Measurements from ENCODE around the gene UBXN2A.
"Not testable (repeated sequence)": the region's sequence is repeated elsewhere in the genome, so short reads cannot be mapped to it uniquely, and the experiment has no call there.

Gene UBXN2A

DNA sequence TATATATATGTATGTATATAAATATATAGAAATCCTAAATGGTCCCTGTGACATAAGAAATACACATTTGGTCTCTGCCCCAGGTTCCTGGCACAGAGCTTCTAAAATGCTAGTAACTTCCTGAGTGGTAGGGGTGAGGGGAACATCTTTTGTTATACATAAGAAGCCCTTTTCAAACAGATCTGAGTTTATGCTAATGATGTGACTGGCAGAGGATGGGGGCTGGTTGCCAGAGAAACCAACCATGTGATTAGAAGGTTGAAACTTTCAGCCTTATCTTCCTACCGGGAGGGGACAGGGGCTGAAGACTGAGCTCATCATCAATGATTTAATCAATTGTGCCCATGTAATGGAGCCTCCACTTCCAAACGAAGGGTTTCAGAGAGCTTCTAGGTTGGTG is 86.0 kb downstream of the UBXN2A start:
- no peaks in the 10 kb centered on the region for H3K4me1 ChIP-seq
- H3K27me3 ChIP-seq (ENCODE audit: control insufficient read depth, insufficient read depth, low read length): no peaks in the 10 kb centered on the region
- no peaks in the 10 kb centered on the region for H3K9me3 ChIP-seq (ENCODE audit: control insufficient read depth, low read length)
- H2AFZ ChIP-seq: no peak overlapping the region
- TF ChIP-seq, protein P1, sequence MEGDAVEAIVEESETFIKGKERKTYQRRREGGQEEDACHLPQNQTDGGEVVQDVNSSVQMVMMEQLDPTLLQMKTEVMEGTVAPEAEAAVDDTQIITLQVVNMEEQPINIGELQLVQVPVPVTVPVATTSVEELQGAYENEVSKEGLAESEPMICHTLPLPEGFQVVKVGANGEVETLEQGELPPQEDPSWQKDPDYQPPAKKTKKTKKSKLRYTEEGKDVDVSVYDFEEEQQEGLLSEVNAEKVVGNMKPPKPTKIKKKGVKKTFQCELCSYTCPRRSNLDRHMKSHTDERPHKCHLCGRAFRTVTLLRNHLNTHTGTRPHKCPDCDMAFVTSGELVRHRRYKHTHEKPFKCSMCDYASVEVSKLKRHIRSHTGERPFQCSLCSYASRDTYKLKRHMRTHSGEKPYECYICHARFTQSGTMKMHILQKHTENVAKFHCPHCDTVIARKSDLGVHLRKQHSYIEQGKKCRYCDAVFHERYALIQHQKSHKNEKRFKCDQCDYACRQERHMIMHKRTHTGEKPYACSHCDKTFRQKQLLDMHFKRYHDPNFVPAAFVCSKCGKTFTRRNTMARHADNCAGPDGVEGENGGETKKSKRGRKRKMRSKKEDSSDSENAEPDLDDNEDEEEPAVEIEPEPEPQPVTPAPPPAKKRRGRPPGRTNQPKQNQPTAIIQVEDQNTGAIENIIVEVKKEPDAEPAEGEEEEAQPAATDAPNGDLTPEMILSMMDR (IDR thresholded peaks at IDR 0.05): no peak
- H3K36me3 ChIP-seq (ENCODE audit: control insufficient read depth, insufficient read depth, low read length): no peaks in the 10 kb centered on the region
- H3K79me2 ChIP-seq: no peaks in the 10 kb centered on the region
- no peak overlapping the region for H3K9ac ChIP-seq
- no peak overlapping the region for H3K27ac ChIP-seq
- H3K4me3 ChIP-seq (ENCODE audit: low read depth, low read length): no peak overlapping the region
- no peak overlapping the region for H3K4me2 ChIP-seq (ENCODE audit: low read length)

DNA sequence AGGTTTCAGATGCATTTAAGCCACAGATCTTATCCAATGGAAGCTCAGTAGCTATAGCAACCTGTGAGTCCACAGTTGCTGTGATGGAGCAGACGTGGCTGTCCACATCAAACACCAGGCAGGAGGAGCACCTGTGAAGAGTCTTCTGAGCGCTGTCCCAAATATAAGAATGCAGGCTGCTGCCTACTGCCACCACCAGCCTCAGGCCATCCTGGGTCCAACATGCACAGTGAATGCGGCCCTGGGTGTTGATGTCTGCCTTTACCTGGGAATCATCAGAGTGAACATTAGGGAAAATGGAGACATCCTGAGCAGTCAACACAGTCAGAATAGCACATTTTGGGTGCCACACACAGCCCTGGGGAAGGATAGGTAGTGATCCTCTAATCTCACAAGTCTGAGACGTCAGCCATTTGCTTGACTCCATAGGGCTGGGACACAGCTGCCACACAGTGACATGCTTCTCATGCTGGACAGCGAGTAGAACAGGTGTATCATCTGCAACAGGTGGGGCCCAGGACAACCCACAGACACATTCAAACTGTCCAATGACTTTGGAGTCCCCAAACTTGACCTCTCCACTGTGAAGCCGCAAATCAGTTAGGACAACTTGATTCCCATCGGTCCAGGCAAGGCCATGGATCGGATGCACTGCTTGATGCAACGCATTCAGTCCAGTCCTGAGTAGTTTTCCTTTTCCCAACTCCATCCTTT is 98.7 kb downstream of the UBXN2A start:
- no peak overlapping the region for H3K9ac ChIP-seq
- no peaks in the 10 kb centered on the region for H3K9me3 ChIP-seq (ENCODE audit: control insufficient read depth, low read length)
- H3K36me3 ChIP-seq (ENCODE audit: control insufficient read depth, insufficient read depth, low read length): no peaks in the 10 kb centered on the region
- TF ChIP-seq, protein P1 (IDR thresholded peaks at IDR 0.05): no peak
- H3K79me2 ChIP-seq: peaks cover 6% of the 10 kb centered on the region
- H2AFZ ChIP-seq: no peak overlapping the region
- H3K27ac ChIP-seq: no peak overlapping the region
- H3K4me2 ChIP-seq (ENCODE audit: low read length): no peak overlapping the region
- no peak overlapping the region for H3K4me3 ChIP-seq (ENCODE audit: low read depth, low read length)
- H3K27me3 ChIP-seq (ENCODE audit: control insufficient read depth, insufficient read depth, low read length): no peaks in the 10 kb centered on the region
- H3K4me1 ChIP-seq: no peaks in the 10 kb centered on the region

DNA sequence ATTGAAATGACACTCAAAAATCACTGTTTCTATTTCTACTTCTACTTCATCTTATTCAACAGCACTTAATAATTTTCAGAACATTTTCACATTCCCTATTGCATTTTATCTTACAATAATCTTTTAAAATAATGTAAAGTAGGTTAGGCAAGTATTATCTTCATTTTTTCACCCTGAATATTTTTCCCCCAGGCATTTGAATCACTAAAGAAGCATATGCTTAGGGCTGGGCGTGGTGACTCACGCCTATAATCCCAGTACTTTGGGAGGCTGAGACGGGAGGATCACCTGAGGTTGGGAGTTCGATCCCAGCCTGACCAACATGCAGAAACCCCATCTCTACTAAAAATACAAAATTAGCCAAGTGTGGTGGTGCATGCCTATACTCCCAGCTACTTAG is 100.2 kb downstream of the UBXN2A start:
- no peak overlapping the region for H3K4me2 ChIP-seq (ENCODE audit: low read length)
- TF ChIP-seq, protein P1 (IDR thresholded peaks at IDR 0.05): no peak
- no peaks in the 10 kb centered on the region for H3K4me1 ChIP-seq
- H3K27me3 ChIP-seq (ENCODE audit: control insufficient read depth, insufficient read depth, low read length): no peaks in the 10 kb centered on the region
- no peak overlapping the region for H3K4me3 ChIP-seq (ENCODE audit: low read depth, low read length)
- H3K36me3 ChIP-seq (ENCODE audit: control insufficient read depth, insufficient read depth, low read length): no peaks in the 10 kb centered on the region
- no peak overlapping the region for H3K9ac ChIP-seq
- H3K9me3 ChIP-seq (ENCODE audit: control insufficient read depth, low read length): no peaks in the 10 kb centered on the region
- H2AFZ ChIP-seq: no peak overlapping the region
- H3K79me2 ChIP-seq: peaks cover 6% of the 10 kb centered on the region
- H3K27ac ChIP-seq: no peak overlapping the region

DNA sequence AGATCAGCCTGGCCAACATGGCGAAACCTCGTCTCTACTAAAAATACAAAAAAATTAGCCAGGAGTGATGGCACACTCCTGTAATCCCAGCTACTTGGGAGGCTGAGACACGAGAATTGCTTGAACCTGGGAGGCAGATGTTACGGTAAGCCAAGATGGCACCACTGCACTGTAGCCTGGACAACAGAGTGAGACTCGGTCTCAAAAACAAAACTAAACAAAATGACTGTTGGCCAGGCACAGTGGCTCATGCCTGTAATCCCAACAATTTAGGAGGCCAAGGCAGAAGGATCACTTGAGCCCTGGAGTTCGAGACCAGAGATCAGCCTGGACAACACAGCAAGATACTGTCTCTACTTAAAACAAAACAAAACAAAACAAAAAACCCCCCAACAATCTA is 102.9 kb downstream of the UBXN2A start:
- not testable (repeated sequence) for H3K36me3 ChIP-seq (ENCODE audit: control insufficient read depth, insufficient read depth, low read length); H3K79me2 ChIP-seq; H3K27ac ChIP-seq; H3K9me3 ChIP-seq (ENCODE audit: control insufficient read depth, low read length); H2AFZ ChIP-seq; H3K4me3 ChIP-seq (ENCODE audit: low read depth, low read length); H3K9ac ChIP-seq; H3K4me1 ChIP-seq; H3K27me3 ChIP-seq (ENCODE audit: control insufficient read depth, insufficient read depth, low read length); H3K4me2 ChIP-seq (ENCODE audit: low read length)

DNA sequence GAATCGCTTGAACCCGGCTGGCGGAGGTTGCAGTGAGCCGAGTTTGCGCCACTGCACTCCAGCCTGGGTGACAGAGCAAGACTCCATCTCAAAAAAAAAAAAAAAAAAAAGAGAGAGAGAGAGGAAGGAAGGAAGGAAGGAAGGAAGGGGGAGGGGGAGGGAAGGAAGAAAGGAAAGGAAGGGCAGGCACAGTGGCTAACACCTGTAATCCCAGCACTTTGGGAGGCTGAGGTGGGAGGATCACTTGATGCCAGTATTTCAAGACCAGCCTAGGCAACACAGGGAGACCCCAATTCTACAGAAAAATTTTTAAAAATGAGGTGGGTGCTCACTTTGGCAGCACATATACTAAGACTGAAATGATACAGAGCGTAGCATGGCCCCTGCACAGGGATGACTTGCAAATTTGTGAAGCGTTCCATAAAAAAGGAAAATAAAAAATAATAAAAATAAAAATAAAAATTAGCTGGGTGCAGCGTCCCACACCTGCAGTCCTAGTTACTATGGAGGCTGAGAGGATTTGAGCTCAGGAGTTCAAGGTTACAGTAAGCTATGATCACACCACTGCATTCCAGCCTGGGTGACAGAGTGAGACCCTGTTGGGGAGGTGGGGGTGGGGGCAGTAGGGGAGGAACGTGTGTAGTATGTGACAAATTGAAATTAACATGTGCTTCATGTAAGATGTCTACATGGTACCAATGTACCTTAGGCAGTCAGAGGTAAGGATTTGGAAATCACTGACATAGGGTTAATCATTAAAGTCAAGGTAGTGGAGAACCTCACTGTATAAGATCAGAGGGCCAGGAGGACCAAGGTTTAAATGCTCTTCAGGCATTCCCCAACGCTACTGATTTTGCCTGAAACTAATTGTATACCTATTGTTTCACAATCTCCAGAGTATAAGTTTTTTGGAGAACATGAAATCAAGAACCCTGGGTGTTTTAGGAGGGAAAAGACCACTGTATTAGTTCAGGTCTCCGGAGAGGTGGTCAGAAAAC is 105.5 kb downstream of the UBXN2A start:
- no peak overlapping the region for H3K4me3 ChIP-seq (ENCODE audit: low read depth, low read length)
- TF ChIP-seq, protein P1 (IDR thresholded peaks at IDR 0.05): no peak
- H3K4me2 ChIP-seq (ENCODE audit: low read length): peak overlapping the region; percentile 92
- peaks cover 4% of the 10 kb centered on the region for H3K79me2 ChIP-seq
- no peaks in the 10 kb centered on the region for H3K27me3 ChIP-seq (ENCODE audit: control insufficient read depth, insufficient read depth, low read length)
- H2AFZ ChIP-seq: no peak overlapping the region
- no peak overlapping the region for H3K27ac ChIP-seq
- H3K9me3 ChIP-seq (ENCODE audit: control insufficient read depth, low read length): no peaks in the 10 kb centered on the region
- H3K4me1 ChIP-seq: no peaks in the 10 kb centered on the region
- no peaks in the 10 kb centered on the region for H3K36me3 ChIP-seq (ENCODE audit: control insufficient read depth, insufficient read depth, low read length)
- H3K9ac ChIP-seq: no peak overlapping the region

Data from parathyroid adenoma (tissue), 2 donors.